Kidney glomerular epithelial cell (primary cell): ENCODE measurements around the gene RFTN1.

Source experiments
- DNase-seq: peaks from one replicate; lab custom pipeline; 2025; lab: John Stamatoyannopoulos, UW

Gene RFTN1

GRCh38 chr3:16430717-16431630 lies 82.5 kb downstream of the RFTN1 start:
- DNase-seq: no peak

- no peak for DNase-seq
Observed at GRCh38 chr3:16429086-16429485, 84.4 kb downstream of the RFTN1 start.

GRCh38 chr3:16428612-16429011 lies 84.9 kb downstream of the RFTN1 start:
- no peak for DNase-seq

GRCh38 chr3:16427103-16427965 lies 86.2 kb downstream of the RFTN1 start:
- DNase-seq: peak; percentile 23

- no peak for DNase-seq
Observed at GRCh38 chr3:16426665-16427064, 86.8 kb downstream of the RFTN1 start.

- DNase-seq: no peak
Observed at GRCh38 chr3:16426029-16426400, 87.5 kb downstream of the RFTN1 start.

- no peak for DNase-seq
Observed at GRCh38 chr3:16425398-16426028, 88.0 kb downstream of the RFTN1 start.

- no peak for DNase-seq
Observed at GRCh38 chr3:16423947-16424673, 89.4 kb downstream of the RFTN1 start.

- DNase-seq: no peak
Observed at GRCh38 chr3:16423298-16423697, 90.2 kb downstream of the RFTN1 start.

GRCh38 chr3:16419640-16420241 lies 93.8 kb downstream of the RFTN1 start:
- no peak for DNase-seq

GRCh38 chr3:16417945-16418739 lies 95.4 kb downstream of the RFTN1 start:
- DNase-seq: no peak

GRCh38 chr3:16415911-16416476 lies 97.5 kb downstream of the RFTN1 start:
- DNase-seq: peak; percentile 21

- no peak for DNase-seq
Observed at GRCh38 chr3:16413321-16413720, 100.2 kb downstream of the RFTN1 start.

GRCh38 chr3:16412192-16412800 lies 101.2 kb downstream of the RFTN1 start:
- no peak for DNase-seq

- DNase-seq: no peak
Observed at GRCh38 chr3:16411441-16411840, 102.1 kb downstream of the RFTN1 start.

GRCh38 chr3:16410659-16411058 lies 102.8 kb downstream of the RFTN1 start:
- no peak for DNase-seq

- DNase-seq: no peak
Observed at GRCh38 chr3:16409032-16409431, 104.5 kb downstream of the RFTN1 start.

- no peak for DNase-seq
Observed at GRCh38 chr3:16407366-16407765, 106.1 kb downstream of the RFTN1 start.

GRCh38 chr3:16406579-16406978 lies 106.9 kb downstream of the RFTN1 start:
- DNase-seq: no peak

- no peak for DNase-seq
Observed at GRCh38 chr3:16406166-16406565, 107.3 kb downstream of the RFTN1 start.
